K562 (cell line): ENCODE data around the gene FPR1. TPM values are rescaled to one million over a fixed set of nuclear protein-coding genes. Genes with fewer than 3 reads are reported as not detected.

Experiments used
- E2F4 ChIP-seq: sonication (generic); formaldehyde crosslinking; IDR thresholded peaks from 2 replicates; pipeline ENCODE4 v1.8.0; 2022; ENCODE audit warnings: mild to moderate bottlenecking, low read depth, missing genetic modification reagents
- ETV5 ChIP-seq: sonication (generic); formaldehyde crosslinking; IDR thresholded peaks from 2 replicates; pipeline ENCODE4 v1.4.0; 2020; ENCODE audit warnings: low read depth, mild to moderate bottlenecking, missing genetic modification reagents
- MCM3 ChIP-seq: fragments of 450-650 bp; IDR thresholded peaks from 2 replicates; pipeline ENCODE4 v1.6.1; 2016
- MECOM ChIP-seq: fragments of 250-450 bp; sonication (Bioruptor Pico); IDR thresholded peaks from 2 replicates; pipeline ENCODE4 v1.8.0; 2022; ENCODE audit warnings: inconsistent platforms
- MYNN ChIP-seq, 2 experiments: sonication (generic); formaldehyde crosslinking in 1 of 2; IDR thresholded peaks; 2 replicates each; pipeline versions ENCODE4 v1.5.0 to v1.6.1; 2016 to 2020; ENCODE audit warnings: antibody characterized with exemption in 1 of 2, missing genetic modification reagents in 1 of 2
- NFRKB ChIP-seq: fragments of 450-650 bp; IDR thresholded peaks from 2 replicates; pipeline ENCODE4 v1.6.1; 2016; ENCODE audit warnings: low read depth
- NR2C1 ChIP-seq, 2 experiments: fragments of 450-650 bp; IDR thresholded peaks; 2 replicates each; pipeline ENCODE4 v1.6.1; 2017; ENCODE audit warnings: mild to moderate bottlenecking in 2 of 2, antibody characterized with exemption in 1 of 2, inconsistent platforms in 1 of 2, missing compliant biosample characterization in 1 of 2, missing genetic modification characterization in 1 of 2
- POLR2B ChIP-seq: fragments of 450-650 bp; IDR thresholded peaks from 2 replicates; pipeline ENCODE4 v1.6.1; 2018; ENCODE audit warnings: low read depth; ENCODE audit not compliant: partially characterized antibody
- POU5F1 ChIP-seq: fragments of 150-350 bp; IDR thresholded peaks from 2 replicates; pipeline ENCODE4 v1.6.1; 2014; ENCODE audit warnings: borderline replicate concordance, low read length, low read depth, mild to moderate bottlenecking; ENCODE audit not compliant: partially characterized antibody
- RBM39 ChIP-seq: fragments of 200-400 bp; formaldehyde crosslinking; optimal IDR thresholded peaks from 2 replicates; pipeline ENCODE3; 2018; ENCODE audit warnings: low read depth, low read length
- SFPQ ChIP-seq: fragments of 200-400 bp; formaldehyde crosslinking; IDR thresholded peaks from 2 replicates; pipeline ENCODE4 v1.6.1; 2017; ENCODE audit warnings: mild to moderate bottlenecking, low read depth, low read length, moderate library complexity
- SMAD2 ChIP-seq: fragments of 150-350 bp; IDR thresholded peaks from 2 replicates; pipeline ENCODE4 v1.6.1; 2014; ENCODE audit warnings: low read depth, mild to moderate bottlenecking, low read length
- SMARCA4 ChIP-seq: fragments of 450-650 bp; IDR thresholded peaks from 2 replicates; pipeline ENCODE4 v1.6.1; 2016
- TBP ChIP-seq: optimal IDR thresholded peaks from 2 replicates; pipeline ENCODE3; 2011; ENCODE audit warnings: low read depth, low read length, improper control_type of control experiment
- TCF3 ChIP-seq: sonication (generic); formaldehyde crosslinking; IDR thresholded peaks from 2 replicates; pipeline ENCODE4 v1.4.0; 2020; ENCODE audit warnings: mild to moderate bottlenecking, missing genetic modification reagents
- ZBTB33 ChIP-seq: sonication (generic); formaldehyde crosslinking; IDR thresholded peaks from 2 replicates; pipeline ENCODE4 v1.8.1; 2023; ENCODE audit warnings: mild to moderate bottlenecking, missing genetic modification reagents
- ZBTB9 ChIP-seq: fragments of 450-650 bp; formaldehyde crosslinking; IDR thresholded peaks from 2 replicates; pipeline ENCODE4 v1.4.0; 2020; ENCODE audit warnings: mild to moderate bottlenecking, moderate library complexity
- ZNF134 ChIP-seq: fragments of 250-450 bp; sonication (Bioruptor Pico); conservative IDR thresholded peaks from 2 replicates; pipeline ENCODE4 v1.4.0; 2020
- ZNF57 ChIP-seq: fragments of 450-650 bp; formaldehyde crosslinking; IDR thresholded peaks from 2 replicates; pipeline ENCODE4 v1.4.0; 2020; ENCODE audit warnings: mild to moderate bottlenecking, moderate library complexity
- polyA plus RNA-seq, 8 experiments: library from polyadenylated mRNA; depleted of rRNA in 4 of 8; stranded (reverse) in 5 of 8; unstranded in 3 of 8; fragments of >200 nt; fragmentation: Nextera tagmentation in 2 of 8; fragmentation: Illumina TruSeq in 1 of 8; extraction: Ambion mirVana in 2 of 8; extraction: Trizol in 1 of 8; gene quantifications; 2 replicates each; pipeline versions ENCODE4 v1.2.1 to v1.2.3, GENCODE V29; 2011 to 2014; ENCODE audit warnings: inconsistent platforms in 1 of 8, missing spikeins in 1 of 8
- total RNA-seq, 7 experiments: library from RNA; depleted of rRNA in 6 of 7; stranded (reverse); fragments of >200 nt in 6 of 7; fragmentation: Illumina TruSeq in 2 of 7; extraction: Trizol in 2 of 7; gene quantifications; 2 replicates each; pipeline versions ENCODE4 v1.2.1 to v1.2.3, GENCODE V29; 2011 to 2021; ENCODE audit warnings: low replicate concordance in 1 of 7

Gene FPR1
- total and polyA plus RNA-seq, 9 of the 15 experiments (the other 6 are each of a cell fraction or from before 2014, with no cell fraction given) = 0.06 to 0.25 (median 0.14) TPM; not detected in 4

- no peak for TF ChIP-seq MCM3
- peak; percentile 16 for TF ChIP-seq POLR2B
- no peak for TF ChIP-seq E2F4
- peak; percentile 60; the same call in 1 of the 2 replicates for TF ChIP-seq ETV5
- TF ChIP-seq ZBTB9 = 0 out of 2 replicates have a peak, but pooled peaks have one; percentile 7
- TF ChIP-seq TCF3 (CRISPR knock-in tag) = 0 out of 2 replicates have a peak, but pooled peaks have one; percentile 34
- peak; percentile 73; the same call in 1 of the 2 replicates for TF ChIP-seq SMARCA4
- 0 out of 2 replicates have a peak, but pooled peaks have one; percentile 67 for TF ChIP-seq ZNF57
- peak; percentile 20; the same call in 1 of the 2 replicates for TF ChIP-seq ZNF134 (CRISPR knock-in tag)
- TF ChIP-seq NR2C1 (IDR thresholded peaks at IDR 0.05) = no peak
- TF ChIP-seq NR2C1 (tag; IDR thresholded peaks at IDR 0.05) = peak; percentile 36
- peak; percentile 39; the same call in 1 of the 2 replicates for TF ChIP-seq NFRKB
- TF ChIP-seq ZBTB33 = no peak
- no peak for TF ChIP-seq MYNN (IDR thresholded peaks at IDR 0.05)
- TF ChIP-seq MYNN (CRISPR knock-in tag; IDR thresholded peaks at IDR 0.05) = no peak
- TF ChIP-seq RBM39 = peak; percentile 12
- peak; percentile 60; the same call in 1 of the 2 replicates for TF ChIP-seq MECOM (CRISPR knock-in tag)
- no peak for TF ChIP-seq SFPQ
- TF ChIP-seq POU5F1 = no peak
- TF ChIP-seq SMAD2 = no peak
- TF ChIP-seq TBP = peak; percentile 47
Observed at GRCh38 chr19:51799034-51799773, 47.5 kb upstream of the FPR1 start (continued).
